ENCODE measurements around the gene DOK6.

The DOK6 gene

GRCh38 chr18:69537183-69537582 is 136.5 kb downstream of the DOK6 start:
- DNase-seq = no peak

GRCh38 chr18:69538849-69539248 is 138.2 kb downstream of the DOK6 start:
- no peak for DNase-seq

- DNase-seq = no peak
These were observed 138.7 kb downstream of the DOK6 start for GRCh38 chr18:69539404-69539803.

GRCh38 chr18:69556228-69556627 is 155.5 kb downstream of the DOK6 start:
- no peak for DNase-seq

- no peak for DNase-seq
These were observed 156.6 kb downstream of the DOK6 start for GRCh38 chr18:69557282-69557681.

- no peak for DNase-seq
These were observed 157.4 kb downstream of the DOK6 start for GRCh38 chr18:69558052-69558451.

GRCh38 chr18:69559604-69560003 is 158.9 kb downstream of the DOK6 start:
- DNase-seq = no peak

GRCh38 chr18:69564602-69565001 is 163.9 kb downstream of the DOK6 start:
- DNase-seq = no peak

- no peak for DNase-seq
These were observed 167.3 kb downstream of the DOK6 start for GRCh38 chr18:69567813-69568488.

- DNase-seq = no peak
These were observed 168.4 kb downstream of the DOK6 start for GRCh38 chr18:69569133-69569532.

- no peak for DNase-seq
These were observed 173.7 kb downstream of the DOK6 start for GRCh38 chr18:69574401-69574800.

- DNase-seq = no peak
These were observed 179.4 kb downstream of the DOK6 start for GRCh38 chr18:69580107-69580506.

- DNase-seq = no peak
These were observed 183.7 kb downstream of the DOK6 start for GRCh38 chr18:69584429-69584828.

GRCh38 chr18:69585696-69586095 is 185.0 kb downstream of the DOK6 start:
- peak; percentile 7 for DNase-seq

GRCh38 chr18:69586537-69586936 is 185.8 kb downstream of the DOK6 start:
- peak; percentile 12 for DNase-seq

GRCh38 chr18:69588301-69588700 is 187.6 kb downstream of the DOK6 start:
- DNase-seq = no peak

GRCh38 chr18:69590150-69590549 is 189.5 kb downstream of the DOK6 start:
- DNase-seq = no peak

- DNase-seq = no peak
These were observed 195.7 kb downstream of the DOK6 start for GRCh38 chr18:69596345-69596744.

- DNase-seq = no peak
These were observed 196.9 kb downstream of the DOK6 start for GRCh38 chr18:69597561-69597960.

GRCh38 chr18:69599377-69599776 is 198.7 kb downstream of the DOK6 start:
- no peak for DNase-seq

GRCh38 chr18:69612242-69612641 is 211.6 kb downstream of the DOK6 start:
- no peak for DNase-seq

- no peak for DNase-seq
These were observed 215.4 kb downstream of the DOK6 start for GRCh38 chr18:69616114-69616513.

GRCh38 chr18:69617408-69617807 is 216.7 kb downstream of the DOK6 start:
- DNase-seq = no peak

- DNase-seq = no peak
These were observed 217.2 kb downstream of the DOK6 start for GRCh38 chr18:69617888-69618287.

- DNase-seq = no peak
These were observed 221.5 kb downstream of the DOK6 start for GRCh38 chr18:69622184-69622583.
